HEK293T (cell line): ENCODE results near the gene AMIGO1.

Source experiments
- CTCF ChIA-PET: fragments of 350-600 bp; formaldehyde crosslinking; extraction: SDS; loops from one replicate; lab custom pipeline; 2021; ENCODE audit warnings: antibody characterized with exemption, inconsistent platforms; lab: Yijun Ruan, JAX
- POLR2A ChIA-PET: fragments of 350-600 bp; formaldehyde crosslinking; extraction: SDS; loops from one replicate; lab custom pipeline; 2020; ENCODE audit warnings: antibody characterized with exemption, inconsistent platforms; lab: Yijun Ruan, JAX
- DNase-seq: peaks from one replicate; pipeline ENCODE4 v3.0.0; 2012; ENCODE audit warnings: mixed read lengths; ENCODE audit errors: extremely low spot score
- ARNT ChIP-seq: fragments of 450-650 bp; IDR thresholded peaks from 2 replicates; pipeline ENCODE4 v1.6.1; 2017; ENCODE audit warnings: mild to moderate bottlenecking
- BHLHE40 ChIP-seq: fragments of 450-650 bp; IDR thresholded peaks from 2 replicates; pipeline ENCODE4 v1.6.1; 2016; ENCODE audit warnings: mild to moderate bottlenecking, moderate library complexity, borderline replicate concordance
- CTBP1 ChIP-seq: fragments of 450-650 bp; IDR thresholded peaks from 2 replicates; pipeline ENCODE4 v1.6.1; 2016; ENCODE audit warnings: borderline replicate concordance
- ELF4 ChIP-seq: fragments of 450-650 bp; IDR thresholded peaks from 2 replicates; pipeline ENCODE4 v1.6.1; 2017; ENCODE audit warnings: antibody characterized with exemption
- FOXA1 ChIP-seq: fragments of 450-650 bp; IDR thresholded peaks from 2 replicates; pipeline ENCODE4 v1.6.1; 2016; ENCODE audit warnings: mild to moderate bottlenecking
- FOXK2 ChIP-seq: fragments of 450-650 bp; IDR thresholded peaks from 2 replicates; pipeline ENCODE4 v1.6.1; 2016; ENCODE audit warnings: mild to moderate bottlenecking
- FOXM1 ChIP-seq: fragments of 450-650 bp; IDR thresholded peaks from 2 replicates; pipeline ENCODE4 v1.6.1; 2017; ENCODE audit warnings: mild to moderate bottlenecking, borderline replicate concordance
- HDGF ChIP-seq: fragments of 450-650 bp; IDR thresholded peaks from 2 replicates; pipeline ENCODE4 v1.6.1; 2017; ENCODE audit warnings: antibody characterized with exemption, borderline replicate concordance
- L3MBTL2 ChIP-seq: fragments of 450-650 bp; conservative IDR thresholded peaks from 2 replicates; pipeline ENCODE4 v1.6.1; 2016; ENCODE audit warnings: mild to moderate bottlenecking
- LEF1 ChIP-seq: fragments of 450-650 bp; IDR thresholded peaks from 2 replicates; pipeline ENCODE4 v1.6.1; 2017; ENCODE audit warnings: mild to moderate bottlenecking, borderline replicate concordance
- NFRKB ChIP-seq: fragments of 450-650 bp; IDR thresholded peaks from 2 replicates; pipeline ENCODE4 v1.6.1; 2016; ENCODE audit warnings: mild to moderate bottlenecking, moderate library complexity
- SP1 ChIP-seq: fragments of 450-650 bp; IDR thresholded peaks from 2 replicates; pipeline ENCODE4 v1.6.1; 2017
- SUZ12 ChIP-seq: fragments of 450-650 bp; IDR thresholded peaks from 2 replicates; pipeline ENCODE4 v1.6.1; 2016; ENCODE audit warnings: mild to moderate bottlenecking
- TARDBP ChIP-seq: fragments of 450-650 bp; IDR thresholded peaks from 2 replicates; pipeline ENCODE4 v1.6.1; 2016
- ZNF384 ChIP-seq: fragments of 450-650 bp; IDR thresholded peaks from 2 replicates; pipeline ENCODE4 v1.6.1; 2016
- TF ChIP-seq, protein P1 (sequence below): fragments of 450-650 bp; IDR thresholded peaks from 2 replicates; pipeline ENCODE4 v1.6.1; 2016

Gene AMIGO1

DNA sequence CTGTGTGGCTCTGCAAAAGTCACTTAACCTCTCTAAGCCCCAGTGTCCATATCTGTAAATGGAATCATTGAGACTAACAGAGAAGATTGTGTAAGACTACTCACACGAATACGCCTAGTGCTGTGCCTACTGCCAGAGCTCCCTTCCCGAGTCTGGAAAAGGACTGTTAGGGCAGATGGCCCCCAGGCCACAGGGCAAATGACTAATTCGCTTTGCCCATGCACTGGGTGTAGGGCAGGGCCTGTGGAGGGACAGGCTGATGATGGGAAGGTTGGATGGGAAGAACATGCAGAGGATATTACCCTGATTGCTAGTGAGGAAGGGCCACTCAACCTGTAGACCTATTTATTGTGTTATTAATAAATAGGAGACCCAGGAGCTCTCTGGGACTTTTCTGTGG lies 26.0 kb upstream of the AMIGO1 start:
- ChIA-PET CTCF (interaction anchor here (0.9 to 1.7 kb wide), 3 partner anchors 10 to 45 kb away, joined by 3 to 10 read pairs (median 4); no protein-coding TSS in a partner anchor), POLR2A (no interaction called here)
- no peak for TF ChIP-seq FOXA1
- TF ChIP-seq, protein P1, sequence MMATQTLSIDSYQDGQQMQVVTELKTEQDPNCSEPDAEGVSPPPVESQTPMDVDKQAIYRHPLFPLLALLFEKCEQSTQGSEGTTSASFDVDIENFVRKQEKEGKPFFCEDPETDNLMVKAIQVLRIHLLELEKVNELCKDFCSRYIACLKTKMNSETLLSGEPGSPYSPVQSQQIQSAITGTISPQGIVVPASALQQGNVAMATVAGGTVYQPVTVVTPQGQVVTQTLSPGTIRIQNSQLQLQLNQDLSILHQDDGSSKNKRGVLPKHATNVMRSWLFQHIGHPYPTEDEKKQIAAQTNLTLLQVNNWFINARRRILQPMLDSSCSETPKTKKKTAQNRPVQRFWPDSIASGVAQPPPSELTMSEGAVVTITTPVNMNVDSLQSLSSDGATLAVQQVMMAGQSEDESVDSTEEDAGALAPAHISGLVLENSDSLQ, result no peak
- no peak for TF ChIP-seq BHLHE40
- TF ChIP-seq FOXM1, result no peak
- no peak for TF ChIP-seq L3MBTL2
- no peak for TF ChIP-seq SUZ12
- no peak for TF ChIP-seq TARDBP
- no peak for TF ChIP-seq LEF1
- no peak for TF ChIP-seq NFRKB
- no peak for TF ChIP-seq ZNF384
- no peak for TF ChIP-seq FOXK2
- TF ChIP-seq CTBP1, result no peak
- TF ChIP-seq ELF4, result no peak
- TF ChIP-seq ARNT, result no peak
- TF ChIP-seq SP1, result no peak
- TF ChIP-seq HDGF, result no peak
- no peak for DNase-seq

GRCh38 chr1:109534307-109534858 lies 24.9 kb upstream of the AMIGO1 start:
- ChIA-PET POLR2A (interaction anchor here (0.7 to 1.3 kb wide), 2 partner anchors 39 to 582 kb away, joined by 3 to 4 read pairs; no protein-coding TSS in a partner anchor), CTCF (interaction anchor here (0.6 to 1.7 kb wide), 3 partner anchors 12 to 44 kb away, joined by 3 to 10 read pairs (median 4); no protein-coding TSS in a partner anchor)
- no peak for DNase-seq
- no peak for TF ChIP-seq FOXM1
- no peak for TF ChIP-seq HDGF
- no peak for TF ChIP-seq BHLHE40

GRCh38 chr1:109532365-109533136 lies 23.0 kb upstream of the AMIGO1 start:
- 0 out of 2 replicates have a peak, but pooled peaks have one; percentile 47 for TF ChIP-seq HDGF
- no peak for TF ChIP-seq LEF1
- TF ChIP-seq NFRKB, result no peak
- TF ChIP-seq, protein P1, result peak; percentile 59
- no peak for TF ChIP-seq ARNT
- no peak for TF ChIP-seq ZNF384
- no peak for TF ChIP-seq BHLHE40
- no peak for TF ChIP-seq FOXK2
- TF ChIP-seq L3MBTL2, result 0 out of 2 replicates have a peak, but pooled peaks have one; percentile 11
- peak; percentile 95 for DNase-seq
- ChIA-PET POLR2A (interaction anchor here (1.2 to 2.9 kb wide), 8 partner anchors 23 to 134 kb away, joined by 3 to 13 read pairs (median 7); partner anchors contain the start of genes AMIGO1, CYB561D1, PSMA5 and SORT1), CTCF (interaction anchor here (0.6 to 5.5 kb wide), 43 partner anchors 9 to 528 kb away, joined by 3 to 115 read pairs (median 5); partner anchors contain the start of genes AMIGO1, CYB561D1, GNAI3 and MYBPHL)

- DNase-seq, result no peak
- ChIA-PET POLR2A (interaction anchor here (1.2 to 2.9 kb wide), 7 partner anchors 22 to 133 kb away, joined by 3 to 13 read pairs (median 7); partner anchors contain the start of genes AMIGO1, CYB561D1, PSMA5 and SORT1), CTCF (interaction anchor here (0.6 to 5.5 kb wide), 32 partner anchors 9 to 528 kb away, joined by 3 to 115 read pairs (median 6); partner anchors contain the start of genes AMIGO1, CYB561D1, GNAI3 and MYBPHL)
- TF ChIP-seq NFRKB (no peak), FOXK2 (no peak), LEF1 (no peak), FOXM1 (no peak), CTBP1 (no peak), L3MBTL2 (no peak), ARNT (no peak), ZNF384 (no peak), FOXA1 (no peak), TARDBP (no peak)
- TF ChIP-seq, protein P1, result no peak
Observed at GRCh38 chr1:109531826-109532364, 22.4 kb upstream of the AMIGO1 start.

DNA sequence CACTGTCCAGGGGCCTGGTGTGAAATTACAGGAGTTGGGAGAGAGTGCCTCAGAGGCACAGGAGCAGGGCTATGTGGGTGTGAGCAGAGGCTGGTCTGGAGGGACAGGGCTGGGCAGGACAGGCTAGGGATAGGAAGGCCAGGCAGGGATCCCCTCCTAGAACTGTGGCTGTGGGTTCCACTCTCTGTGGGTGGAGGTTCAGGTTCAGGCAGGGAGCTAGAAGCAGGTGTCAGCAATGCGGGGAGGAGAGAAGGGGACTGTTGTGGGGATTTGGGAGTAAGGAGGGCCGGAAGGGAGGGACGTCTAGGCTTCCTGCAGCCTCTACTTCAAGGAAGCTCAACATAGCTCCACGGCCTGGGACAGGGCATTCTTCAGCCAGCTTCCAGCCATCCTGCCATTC lies 21.9 kb upstream of the AMIGO1 start:
- DNase-seq, result no peak
- TF ChIP-seq HDGF, result no peak
- TF ChIP-seq NFRKB, result no peak
- no peak for TF ChIP-seq FOXA1
- TF ChIP-seq CTBP1, result no peak
- TF ChIP-seq ARNT, result no peak
- no peak for TF ChIP-seq FOXM1
- TF ChIP-seq TARDBP, result no peak
- TF ChIP-seq L3MBTL2, result no peak
- no peak for TF ChIP-seq ZNF384
- no peak for TF ChIP-seq SUZ12
- TF ChIP-seq, protein P1, result no peak
- TF ChIP-seq SP1, result no peak
- no peak for TF ChIP-seq ELF4
- ChIA-PET POLR2A (interaction anchor here (1.2 to 2.9 kb wide), 6 partner anchors 22 to 133 kb away, joined by 4 to 13 read pairs (median 8); partner anchors contain the start of genes AMIGO1, CYB561D1, PSMA5 and SORT1), CTCF (interaction anchor here (0.7 to 5.5 kb wide), 16 partner anchors 8 to 267 kb away, joined by 3 to 115 read pairs (median 9); partner anchors contain the start of genes AMIGO1 and CYB561D1)
